Mesendoderm (in vitro differentiated cells): Measurements from ENCODE around the gene VDR.

Source experiments
- DNase-seq: peaks from one replicate; pipeline ENCODE4 v3.0.0; 2013
- H2AK5ac ChIP-seq: 2 replicates; pipeline ENCODE4 v1.6.1; 2013; ENCODE audit warnings: low read length, inconsistent platforms
- H2BK120ac ChIP-seq: 2 replicates; pipeline ENCODE4 v1.6.1; 2013; ENCODE audit warnings: low read depth, mild to moderate bottlenecking, low read length, moderate library complexity, mixed read lengths
- H2BK15ac ChIP-seq: replicated peaks from 2 replicates; pipeline ENCODE4 v1.6.1; 2013; ENCODE audit warnings: low read depth, mild to moderate bottlenecking, moderate library complexity
- H2BK5ac ChIP-seq: 2 replicates; pipeline ENCODE4 v1.6.1; 2013; ENCODE audit warnings: low read length, inconsistent platforms
- H3K18ac ChIP-seq: 2 replicates; pipeline ENCODE4 v1.6.1; 2013; ENCODE audit warnings: mild to moderate bottlenecking, low read length, mixed read lengths
- H3K23ac ChIP-seq: one replicate; pipeline ENCODE4 v1.6.1; 2013; ENCODE audit warnings: low read length
- H3K27ac ChIP-seq: 2 replicates; pipeline ENCODE4 v1.5.1; 2013; ENCODE audit warnings: low read depth, mild to moderate bottlenecking, inconsistent platforms, low read length, moderate library complexity
- H3K27me3 ChIP-seq: 2 replicates; pipeline ENCODE4 v1.6.1; 2013; ENCODE audit warnings: low read length, control low read depth, mild to moderate bottlenecking, inconsistent platforms; ENCODE audit not compliant: insufficient read depth, poor library complexity
- H3K36me3 ChIP-seq: 2 replicates; pipeline ENCODE4 v1.6.1; 2013; ENCODE audit warnings: low read length, inconsistent platforms; ENCODE audit not compliant: control insufficient read depth, insufficient read depth
- H3K4ac ChIP-seq: one replicate; pipeline ENCODE4 v1.6.1; 2013; ENCODE audit warnings: low read depth, mild to moderate bottlenecking, low read length, moderate library complexity
- H3K4me1 ChIP-seq: 2 replicates; pipeline ENCODE4 v1.6.1; 2013; ENCODE audit warnings: low read depth, low read length, inconsistent platforms; ENCODE audit not compliant: control insufficient read depth
- H3K4me2 ChIP-seq: 2 replicates; pipeline ENCODE4 v1.6.1; 2013; ENCODE audit warnings: low read length
- H3K4me3 ChIP-seq: 2 replicates; pipeline ENCODE4 v1.5.1; 2013; ENCODE audit warnings: mild to moderate bottlenecking, low read length
- H3K56ac ChIP-seq: one replicate; pipeline ENCODE4 v1.6.1; 2013; ENCODE audit warnings: low read length
- H3K79me1 ChIP-seq: 2 replicates; pipeline ENCODE4 v1.6.1; 2013; ENCODE audit warnings: low read length, inconsistent platforms
- H3K79me2 ChIP-seq: 2 replicates; pipeline ENCODE4 v1.6.1; 2013; ENCODE audit warnings: mild to moderate bottlenecking, low read length; ENCODE audit not compliant: control insufficient read depth, insufficient read depth
- H3K9ac ChIP-seq: 2 replicates; pipeline ENCODE4 v1.6.1; 2013; ENCODE audit warnings: low read length, inconsistent platforms
- H4K5ac ChIP-seq: one replicate; pipeline ENCODE4 v1.6.1; 2013; ENCODE audit warnings: low read length
- H4K8ac ChIP-seq: one replicate; pipeline ENCODE4 v1.6.1; 2013; ENCODE audit warnings: low read depth, mild to moderate bottlenecking, control low read depth, low read length, moderate library complexity
- WGBS: extraction: QIAGEN DNeasy Blood & Tissue Kit; methylation state at CpG from one replicate; pipeline ENCODE4 v1.1.7; 2013; ENCODE audit warnings: low lambda C conversion rate, missing lambda C conversion rate; ENCODE audit not compliant: insufficient coverage; ENCODE audit errors: extremely low coverage; 5-methylcytosine and 5-hydroxymethylcytosine counted together

The VDR gene

DNA sequence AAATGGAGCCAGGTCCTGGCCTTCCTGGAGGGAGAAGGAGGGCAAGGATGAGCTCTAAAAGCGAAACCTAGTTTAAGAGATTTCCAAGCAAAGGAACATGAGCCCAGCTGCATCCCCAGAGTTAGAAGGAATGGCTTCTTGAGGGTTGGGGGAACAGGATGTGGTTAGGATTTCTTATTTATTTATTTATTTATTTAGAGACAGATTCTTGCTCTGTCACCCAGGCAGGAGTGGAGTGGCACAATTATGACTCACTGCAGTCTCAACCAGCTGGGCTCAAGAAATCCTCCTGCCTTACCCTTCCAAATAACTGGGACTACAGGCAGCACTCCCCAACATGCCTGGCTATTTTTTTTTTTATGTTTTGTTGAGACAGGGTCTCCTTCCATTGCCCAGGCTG lies 33.3 kb upstream of the VDR start:
- Histone ChIP-seq H3K56ac (no peak overlapping the region), H3K9ac (no peak overlapping the region), H4K8ac (no peak overlapping the region), H3K23ac (no peak overlapping the region), H4K5ac (no peak overlapping the region), H2AK5ac (no peak overlapping the region), H3K4me1 (no peaks in the 10 kb centered on the region), H3K36me3 (no peaks in the 10 kb centered on the region), H2BK120ac (no peak overlapping the region), H3K79me2 (no peaks in the 10 kb centered on the region), H3K4me2 (no peak overlapping the region), H3K27me3 (no peaks in the 10 kb centered on the region), H3K4me3 (no peak overlapping the region), H3K79me1 (no peaks in the 10 kb centered on the region), H3K27ac (no peak overlapping the region), H2BK15ac (no peak overlapping the region), H3K4ac (no peak overlapping the region), H2BK5ac (no peak overlapping the region), H3K18ac (no peak overlapping the region)
- no peak for DNase-seq
- WGBS: no CpG with 5 or more reads among the region's 1 CpG

GRCh38 chr12:47935184-47935583 lies 30.4 kb upstream of the VDR start:
- H3K27ac ChIP-seq: no peak overlapping the region
- WGBS: no CpG with 5 or more reads among the region's 9 CpGs

GRCh38 chr12:47931187-47931586 lies 26.4 kb upstream of the VDR start:
- Histone ChIP-seq H3K56ac (no peak overlapping the region), H3K27me3 (no peaks in the 10 kb centered on the region), H2BK5ac (no peak overlapping the region), H3K27ac (no peak overlapping the region), H2BK15ac (no peak overlapping the region), H3K4me1 (no peaks in the 10 kb centered on the region), H3K4me2 (no peak overlapping the region), H3K4ac (no peak overlapping the region), H3K79me1 (no peaks in the 10 kb centered on the region), H4K5ac (no peak overlapping the region), H3K9ac (no peak overlapping the region), H3K36me3 (no peaks in the 10 kb centered on the region), H3K23ac (no peak overlapping the region), H2AK5ac (no peak overlapping the region), H3K4me3 (no peak overlapping the region), H4K8ac (no peak overlapping the region), H2BK120ac (no peak overlapping the region), H3K79me2 (no peaks in the 10 kb centered on the region), H3K18ac (no peak overlapping the region)
- DNase-seq: no peak
- no CpG with 5 or more reads among the region's 1 CpG for WGBS

More at GRCh38 chr12:47935184-47935583, 30.4 kb upstream of the VDR start:
- H3K36me3 ChIP-seq: no peaks in the 10 kb centered on the region
- H3K79me2 ChIP-seq: no peaks in the 10 kb centered on the region
- H2AK5ac ChIP-seq: no peak overlapping the region
- no peaks in the 10 kb centered on the region for H3K79me1 ChIP-seq
- no peak overlapping the region for H4K5ac ChIP-seq
- H3K56ac ChIP-seq: no peak overlapping the region
- no peaks in the 10 kb centered on the region for H3K27me3 ChIP-seq
- H2BK5ac ChIP-seq: no peak overlapping the region
- H4K8ac ChIP-seq: no peak overlapping the region
- H3K4me3 ChIP-seq: no peak overlapping the region
- no peaks in the 10 kb centered on the region for H3K4me1 ChIP-seq
- H2BK120ac ChIP-seq: no peak overlapping the region
- DNase-seq: no peak
- H3K4me2 ChIP-seq: no peak overlapping the region
- no peak overlapping the region for H3K23ac ChIP-seq
- no peak overlapping the region for H3K18ac ChIP-seq
- H3K4ac ChIP-seq: no peak overlapping the region
- no peak overlapping the region for H2BK15ac ChIP-seq
- no peak overlapping the region for H3K9ac ChIP-seq

- Histone ChIP-seq H3K79me1 (no peaks in the 10 kb centered on the region), H3K27me3 (peaks cover 3% of the 10 kb centered on the region), H2AK5ac (no peak overlapping the region), H3K56ac (no peak overlapping the region), H3K4me2 (no peak overlapping the region), H4K8ac (no peak overlapping the region), H3K27ac (no peak overlapping the region), H2BK15ac (no peak overlapping the region), H3K36me3 (no peaks in the 10 kb centered on the region), H3K79me2 (no peaks in the 10 kb centered on the region), H3K4ac (no peak overlapping the region), H3K23ac (no peak overlapping the region), H3K4me1 (no peaks in the 10 kb centered on the region), H3K18ac (no peak overlapping the region), H2BK5ac (no peak overlapping the region), H3K4me3 (no peak overlapping the region), H2BK120ac (no peak overlapping the region), H4K5ac (no peak overlapping the region), H3K9ac (no peak overlapping the region)
- no peak for DNase-seq
- WGBS: no CpG with 5 or more reads among the region's 5 CpGs
Observed at GRCh38 chr12:47930634-47931033, 25.8 kb upstream of the VDR start.

GRCh38 chr12:47927346-47927745 lies 22.6 kb upstream of the VDR start:
- Histone ChIP-seq H4K8ac (no peak overlapping the region), H2AK5ac (no peak overlapping the region), H3K79me2 (no peaks in the 10 kb centered on the region), H3K23ac (no peak overlapping the region), H3K4ac (no peak overlapping the region), H2BK5ac (no peak overlapping the region), H3K4me3 (no peak overlapping the region), H2BK15ac (no peak overlapping the region), H3K27me3 (peaks cover 3% of the 10 kb centered on the region), H3K9ac (no peak overlapping the region), H2BK120ac (no peak overlapping the region), H3K56ac (no peak overlapping the region), H3K18ac (no peak overlapping the region), H3K4me2 (no peak overlapping the region), H3K27ac (no peak overlapping the region), H3K36me3 (no peaks in the 10 kb centered on the region), H3K4me1 (no peaks in the 10 kb centered on the region), H3K79me1 (no peaks in the 10 kb centered on the region), H4K5ac (no peak overlapping the region)
- DNase-seq: no peak
- no CpG with 5 or more reads among the region's 3 CpGs for WGBS

DNA sequence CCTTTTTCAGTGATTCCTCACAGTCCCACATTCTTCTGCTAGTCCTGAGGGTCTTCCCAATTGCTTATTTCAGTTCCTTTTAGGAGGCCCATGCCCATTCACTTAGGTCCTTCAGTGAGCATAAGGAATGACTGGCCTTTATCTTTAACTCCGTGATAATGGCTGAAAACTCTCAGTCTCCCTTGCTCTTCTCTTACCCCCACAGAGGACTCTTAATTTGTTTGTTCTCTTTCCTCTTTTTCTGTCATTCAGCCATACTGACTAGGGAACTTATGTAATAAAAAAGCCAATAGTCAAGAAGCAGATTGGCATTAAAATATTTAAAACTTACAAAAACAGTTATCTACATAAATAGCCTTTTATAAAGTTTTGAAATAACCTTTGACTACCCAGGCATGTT lies 17.1 kb upstream of the VDR start:
- no CpG with 5 or more reads among the region's 1 CpG for WGBS
- no peak overlapping the region for H4K5ac ChIP-seq
- H3K36me3 ChIP-seq: no peaks in the 10 kb centered on the region
- H3K23ac ChIP-seq: no peak overlapping the region
- no peak overlapping the region for H3K27ac ChIP-seq
- H4K8ac ChIP-seq: no peak overlapping the region
- H2BK120ac ChIP-seq: no peak overlapping the region
- DNase-seq: no peak
- H2BK5ac ChIP-seq: no peak overlapping the region
- H3K4me1 ChIP-seq: no peaks in the 10 kb centered on the region
- peaks cover 3% of the 10 kb centered on the region for H3K27me3 ChIP-seq
- H2BK15ac ChIP-seq: no peak overlapping the region
- H3K56ac ChIP-seq: no peak overlapping the region
- H3K79me1 ChIP-seq: no peaks in the 10 kb centered on the region
- no peak overlapping the region for H3K4me3 ChIP-seq
- no peak overlapping the region for H3K4me2 ChIP-seq
- no peak overlapping the region for H3K18ac ChIP-seq
- H3K9ac ChIP-seq: no peak overlapping the region
- H2AK5ac ChIP-seq: no peak overlapping the region
- no peak overlapping the region for H3K4ac ChIP-seq
- no peaks in the 10 kb centered on the region for H3K79me2 ChIP-seq
